Stimulated activated CD4-positive, alpha-beta T cell treated with anti-CD3 and anti-CD28 coated beads, Interleukin-2, amount 100 ng/mL, for 48 hours (primary cell): ENCODE data around the gene TGFB1.
A peak's percentile ranks its signal among the peaks of the same experiment; 100 is the strongest.
"Not testable (repeated sequence)": the region's sequence is repeated elsewhere in the genome, so short reads cannot be mapped to it uniquely, and the experiment has no call there.

ENCODE experiments used
- DNase-seq, 2 donors: peaks; one replicate each; pipeline ENCODE4 v3.0.0-alpha.2; 2020

TGFB1 gene

GRCh38 chr19:41353466-41354342, at the start of gene TGFB1:
TGFB1 (minus strand) TSS chr19:41353922; CDS start chr19:41353044, 878 bp downstream.
- DNase-seq, result peak; percentile 85 to 91

- no peak for DNase-seq
Observed at GRCh38 chr19:41402010-41402409, 48.3 kb upstream of the TGFB1 start.

GRCh38 chr19:41401483-41401882, 47.8 kb upstream of the TGFB1 start:
- no peak for DNase-seq

- no peak for DNase-seq
Observed at GRCh38 chr19:41399525-41399924, 45.8 kb upstream of the TGFB1 start.

- DNase-seq, result no peak
Observed at GRCh38 chr19:41399091-41399490, 45.4 kb upstream of the TGFB1 start.

GRCh38 chr19:41398598-41398997, 44.9 kb upstream of the TGFB1 start:
- DNase-seq, result no peak

- no peak for DNase-seq
Observed at GRCh38 chr19:41398050-41398418, 44.3 kb upstream of the TGFB1 start.

- peak; percentile 96 to 97 for DNase-seq
Observed at GRCh38 chr19:41397086-41398049, 43.6 kb upstream of the TGFB1 start, which contains the start of the genes BCKDHA and EXOSC5. BCKDHA (plus strand) TSS chr19:41397818; CDS start chr19:41397828, 10 bp downstream. EXOSC5 (minus strand) TSS chr19:41397359; CDS start chr19:41397328, 31 bp downstream.

GRCh38 chr19:41395355-41395754, 41.6 kb upstream of the TGFB1 start:
- no peak for DNase-seq

- no peak for DNase-seq
Observed at GRCh38 chr19:41392775-41393174, 39.1 kb upstream of the TGFB1 start.

- DNase-seq, result no peak
Observed at GRCh38 chr19:41391618-41392017, 37.9 kb upstream of the TGFB1 start.

GRCh38 chr19:41386442-41386841, 32.7 kb upstream of the TGFB1 start:
- no peak for DNase-seq

GRCh38 chr19:41384351-41384750, 30.6 kb upstream of the TGFB1 start:
- no peak for DNase-seq

- DNase-seq, result not testable (repeated sequence)
Observed at GRCh38 chr19:41381536-41381935, 27.8 kb upstream of the TGFB1 start.

GRCh38 chr19:41377977-41378709, 24.4 kb upstream of the TGFB1 start:
- no peak for DNase-seq

- no peak for DNase-seq
Observed at GRCh38 chr19:41376998-41377365, 23.3 kb upstream of the TGFB1 start.

- DNase-seq, result no peak
Observed at GRCh38 chr19:41376241-41376997, 22.7 kb upstream of the TGFB1 start, which contains the start of gene TMEM91. TMEM91 (plus strand) TSS chr19:41376533; CDS start chr19:41378310, 1,777 bp downstream.

- DNase-seq, result no peak
Observed at GRCh38 chr19:41373993-41374392, 20.3 kb upstream of the TGFB1 start.

- DNase-seq, result no peak
Observed at GRCh38 chr19:41372501-41372900, 18.8 kb upstream of the TGFB1 start.

GRCh38 chr19:41371541-41371940, 17.8 kb upstream of the TGFB1 start:
- DNase-seq, result no peak

- DNase-seq, result not testable (repeated sequence)
Observed at GRCh38 chr19:41371119-41371518, 17.4 kb upstream of the TGFB1 start.

GRCh38 chr19:41369769-41370168, 16.0 kb upstream of the TGFB1 start:
- no peak for DNase-seq
